Ectodermal cell (in vitro differentiated cells): Measurements from ENCODE around the gene MARK2.
A peak's percentile ranks its signal among the peaks of the same experiment; 100 is the strongest.

Source experiments
- H3K27ac ChIP-seq: 2 replicates; pipeline ENCODE4 v1.7.0; 2013; ENCODE audit warnings: mild to moderate bottlenecking, low read depth, low read length; ENCODE audit not compliant: insufficient read depth, poor library complexity, severe bottlenecking
- H3K27me3 ChIP-seq: 2 replicates; pipeline ENCODE4 v1.7.0; 2013; ENCODE audit warnings: mild to moderate bottlenecking, low read length; ENCODE audit not compliant: insufficient read depth, control insufficient read depth, poor library complexity, severe bottlenecking
- H3K36me3 ChIP-seq: one replicate; pipeline ENCODE4 v1.7.0; 2013; ENCODE audit warnings: low read length; ENCODE audit not compliant: control insufficient read depth, insufficient read depth
- H3K4me1 ChIP-seq: one replicate; pipeline ENCODE4 v1.7.0; 2013; ENCODE audit warnings: low read length; ENCODE audit not compliant: control insufficient read depth, insufficient read depth
- H3K4me3 ChIP-seq: 2 replicates; pipeline ENCODE4 v1.7.0; 2013; ENCODE audit warnings: low read depth, low read length, control low read depth; ENCODE audit not compliant: insufficient read depth
- H3K9me3 ChIP-seq: 2 replicates; pipeline ENCODE4 v1.7.0; 2013; ENCODE audit warnings: mild to moderate bottlenecking, low read length, moderate library complexity; ENCODE audit not compliant: control insufficient read depth
- WGBS, 2 experiments: methylation state at CpG; one replicate each; pipeline ENCODE4 v1.1.7; 2013; ENCODE audit warnings: missing lambda C conversion rate in 2 of 2; 5-methylcytosine and 5-hydroxymethylcytosine counted together

Gene MARK2

GRCh38 chr11:63907063-63907462 lies 68.2 kb downstream of the MARK2 start:
- Histone ChIP-seq H3K27me3 (no peaks in the 10 kb centered on the region), H3K27ac (no peak overlapping the region), H3K36me3 (peaks cover 17% of the 10 kb centered on the region), H3K9me3 (no peaks in the 10 kb centered on the region), H3K4me3 (no peak overlapping the region), H3K4me1 (peaks cover 51% of the 10 kb centered on the region)
- 85 to 87% methylated on average over 6 of the region's 6 CpGs for WGBS, 2 experiments

GRCh38 chr11:63907808-63908530 lies 69.1 kb downstream of the MARK2 start:
- peaks cover 18% of the 10 kb centered on the region for H3K36me3 ChIP-seq
- H3K4me1 ChIP-seq: peaks cover 55% of the 10 kb centered on the region

GRCh38 chr11:63908631-63909401 lies 69.9 kb downstream of the MARK2 start:
- WGBS, 2 experiments: 86% methylated on average over 46 of the region's 46 CpGs
- Histone ChIP-seq H3K27ac (peak overlapping the region; percentile 52), H3K36me3 (peaks cover 21% of the 10 kb centered on the region), H3K9me3 (no peaks in the 10 kb centered on the region), H3K27me3 (no peaks in the 10 kb centered on the region), H3K4me1 (peaks cover 51% of the 10 kb centered on the region), H3K4me3 (no peak overlapping the region)

More at GRCh38 chr11:63907808-63908530, 69.1 kb downstream of the MARK2 start:
- WGBS, 2 experiments: 71 to 72% methylated on average over 21 of the region's 21 CpGs
- no peaks in the 10 kb centered on the region for H3K9me3 ChIP-seq
- no peak overlapping the region for H3K4me3 ChIP-seq
- H3K27ac ChIP-seq: no peak overlapping the region
- H3K27me3 ChIP-seq: no peaks in the 10 kb centered on the region

DNA sequence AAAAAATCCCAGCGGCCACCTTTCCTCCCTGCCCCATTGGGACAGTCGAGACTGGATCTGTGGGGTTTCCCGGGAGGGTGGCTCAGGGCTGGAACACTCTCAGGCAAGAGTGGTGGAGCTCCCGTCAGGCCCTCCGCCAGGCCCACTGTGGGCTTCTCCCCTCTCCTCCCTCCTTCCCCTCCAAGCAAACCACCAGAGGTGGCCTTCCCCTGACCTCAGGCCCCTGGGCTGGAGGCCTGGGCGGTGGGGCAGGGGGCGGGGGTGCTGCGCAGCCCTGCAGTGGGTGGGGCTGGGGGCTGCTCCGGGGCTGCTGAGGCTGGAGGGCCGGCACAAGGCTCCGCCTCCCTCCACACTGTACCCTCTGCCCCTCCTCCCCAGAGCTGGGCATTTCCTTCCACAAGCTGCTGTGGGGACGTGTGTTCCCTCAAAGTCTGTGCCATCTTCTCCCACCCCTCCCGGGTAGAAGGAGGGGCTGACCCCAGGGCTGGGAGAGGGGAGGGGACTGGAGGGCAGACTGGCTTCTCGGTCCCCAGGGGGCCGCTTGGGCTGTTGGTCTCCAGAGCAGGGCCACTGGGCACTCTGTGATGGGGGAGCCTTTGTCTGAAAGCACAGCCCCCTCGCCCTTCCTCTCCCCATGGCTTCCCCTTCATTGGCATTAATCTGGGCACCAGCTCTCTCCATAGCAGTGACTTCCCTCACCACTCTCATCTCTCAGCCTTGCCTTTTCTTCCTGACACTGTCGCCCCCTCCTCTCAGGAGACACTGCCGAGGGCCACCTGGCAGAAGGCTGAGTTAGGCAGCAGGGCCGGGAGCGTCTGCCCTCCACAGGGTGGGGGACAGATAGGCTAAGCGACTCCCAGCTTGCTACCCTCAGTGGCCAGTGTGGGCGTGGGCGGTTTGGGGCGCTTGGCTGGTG lies 70.9 kb downstream of the MARK2 start:
- peak overlapping the region; percentile 77 for H3K27ac ChIP-seq
- 26 to 29% methylated on average over 24 of the region's 24 CpGs for WGBS, 2 experiments
- H3K27me3 ChIP-seq: no peaks in the 10 kb centered on the region
- H3K4me3 ChIP-seq: no peak overlapping the region
- peaks cover 62% of the 10 kb centered on the region for H3K4me1 ChIP-seq
- no peaks in the 10 kb centered on the region for H3K9me3 ChIP-seq
- H3K36me3 ChIP-seq: peaks cover 23% of the 10 kb centered on the region

DNA sequence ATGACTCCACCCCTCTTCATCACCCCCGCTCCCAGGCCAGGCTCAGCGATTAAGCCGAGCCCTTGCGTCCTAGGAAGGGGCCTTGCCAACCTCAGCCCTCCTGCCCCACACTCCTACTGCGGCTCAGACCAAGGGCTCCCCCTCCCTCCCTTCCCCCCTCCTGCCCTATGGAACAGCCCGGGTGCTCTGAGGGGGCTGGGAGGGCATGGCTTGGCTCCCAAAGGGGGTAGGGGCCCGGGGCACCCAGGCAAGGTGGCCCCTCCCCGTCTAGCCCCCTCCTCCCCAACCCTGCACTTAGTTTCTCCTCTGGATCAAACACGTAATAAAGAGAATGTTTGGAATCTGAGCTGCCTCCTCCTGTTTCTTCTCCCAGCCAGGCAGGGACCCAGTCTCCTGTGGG lies 71.8 kb downstream of the MARK2 start:
- WGBS, 2 experiments: 46 to 51% methylated on average over 9 of the region's 9 CpGs
- H3K4me1 ChIP-seq: peaks cover 67% of the 10 kb centered on the region
- H3K36me3 ChIP-seq: peaks cover 27% of the 10 kb centered on the region

GRCh38 chr11:63911440-63911839 lies 72.5 kb downstream of the MARK2 start:
- Histone ChIP-seq H3K4me1 (peaks cover 67% of the 10 kb centered on the region), H3K9me3 (no peaks in the 10 kb centered on the region), H3K4me3 (no peak overlapping the region), H3K27ac (peak overlapping the region; percentile 72), H3K27me3 (no peaks in the 10 kb centered on the region), H3K36me3 (peaks cover 27% of the 10 kb centered on the region)
- 67 to 73% methylated on average over 8 of the region's 8 CpGs for WGBS, 2 experiments

More for the DNA sequence above, 71.8 kb downstream of the MARK2 start:
- Histone ChIP-seq H3K27me3 (no peaks in the 10 kb centered on the region), H3K4me3 (no peak overlapping the region), H3K9me3 (no peaks in the 10 kb centered on the region), H3K27ac (peak overlapping the region; percentile 61)

- H3K4me1 ChIP-seq: peaks cover 66% of the 10 kb centered on the region
- WGBS, 2 experiments: 94% methylated on average over 22 of the region's 22 CpGs
- H3K36me3 ChIP-seq: peaks cover 27% of the 10 kb centered on the region
- H3K4me3 ChIP-seq: no peak overlapping the region
- no peak overlapping the region for H3K27ac ChIP-seq
- no peaks in the 10 kb centered on the region for H3K27me3 ChIP-seq
- H3K9me3 ChIP-seq: no peaks in the 10 kb centered on the region
Measured at GRCh38 chr11:63911876-63912275, 73.0 kb downstream of the MARK2 start.

- Histone ChIP-seq H3K27ac (no peak overlapping the region), H3K4me3 (no peak overlapping the region), H3K27me3 (no peaks in the 10 kb centered on the region), H3K4me1 (peaks cover 61% of the 10 kb centered on the region), H3K36me3 (peaks cover 27% of the 10 kb centered on the region), H3K9me3 (no peaks in the 10 kb centered on the region)
- 90 to 91% methylated on average over 7 of the region's 7 CpGs for WGBS, 2 experiments
Measured at GRCh38 chr11:63912678-63913077, 73.8 kb downstream of the MARK2 start.

DNA sequence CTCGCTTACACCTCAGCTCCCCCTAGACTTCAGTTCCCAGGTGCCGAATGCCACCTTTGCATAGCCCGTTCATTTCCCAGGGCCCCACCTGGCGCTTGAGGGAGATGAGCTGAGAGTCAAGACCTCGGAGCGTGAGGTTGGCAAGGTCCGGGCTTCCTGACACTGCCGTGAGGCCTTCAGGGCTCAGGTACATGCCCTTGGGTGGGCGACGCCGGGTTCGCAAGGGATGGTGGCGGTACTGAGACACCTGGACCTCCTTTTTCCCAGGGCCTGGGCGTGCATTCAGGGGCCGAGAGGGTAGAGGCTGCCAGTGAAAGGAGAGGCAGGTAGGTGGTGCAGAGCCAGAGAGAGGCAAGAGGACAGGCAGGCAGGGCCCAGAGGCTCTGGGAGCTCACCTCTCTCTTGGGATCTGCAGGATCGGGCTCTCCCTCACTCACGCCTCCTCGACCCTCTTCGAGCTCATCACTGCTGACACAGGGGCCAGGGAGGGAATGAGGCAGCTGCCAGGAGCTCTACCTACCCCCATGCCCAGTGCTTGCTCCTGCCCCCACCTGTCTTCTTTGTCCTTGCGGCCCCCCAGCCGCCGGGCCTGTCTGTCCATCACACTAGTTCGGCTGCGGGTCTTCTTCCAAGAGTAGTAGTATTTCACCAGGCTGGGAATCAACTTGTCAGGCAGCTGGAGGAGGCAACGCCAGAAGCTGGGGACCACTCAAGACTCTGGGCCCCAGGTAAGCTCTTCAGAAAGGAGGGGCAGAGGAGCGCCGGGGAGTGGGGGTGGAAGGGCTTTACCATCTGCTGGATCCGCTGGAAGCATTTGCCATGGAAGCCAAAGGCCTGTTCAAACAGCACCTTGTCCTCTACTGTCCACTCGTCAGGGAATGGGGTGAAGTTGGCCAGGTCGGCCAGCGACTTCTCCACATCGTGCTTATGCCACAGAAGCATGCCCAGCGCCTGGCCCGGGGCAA lies 75.2 kb downstream of the MARK2 start:
- 95 to 96% methylated on average over 34 of the region's 34 CpGs for WGBS, 2 experiments
- Histone ChIP-seq H3K27me3 (no peaks in the 10 kb centered on the region), H3K4me3 (no peak overlapping the region), H3K27ac (no peak overlapping the region), H3K4me1 (peaks cover 56% of the 10 kb centered on the region), H3K36me3 (peaks cover 27% of the 10 kb centered on the region), H3K9me3 (no peaks in the 10 kb centered on the region)
